Left colon (tissue), 2 donors: ENCODE measurements around the gene PKLR. TPM values are rescaled to one million over a fixed set of nuclear protein-coding genes. Genes with fewer than 3 reads are reported as not detected.
A peak's percentile ranks its signal among the peaks of the same experiment; 100 is the strongest.
"Not testable (repeated sequence)": the region's sequence is repeated elsewhere in the genome, so short reads cannot be mapped to it uniquely, and the experiment has no call there.

Experiments
- ATAC-seq: fragments of 200-7000 bp; cut with Tn5 transposase; one replicate; pipeline ENCODE4 v1.9.1; 2020; ENCODE audit warnings: mild to moderate bottlenecking, moderate library complexity
- DNase-seq, 2 donors: peaks; one replicate each; pipeline ENCODE4 v3.0.0-alpha.2; 2020
- intact Hi-C, 2 donors: fragments of 100-400 bp; cut with DNase I in 1 of 2; cut with micrococcal nuclease in 1 of 2; formaldehyde crosslinking; loops; one replicate each; pipeline versions ENCODE4 v1.11.2 to v1.14.0; 2022; cut with DNase I, micrococcal nuclease
- long read RNA-seq: library from polyadenylated mRNA; unstranded; transcript quantifications from one replicate; pipeline ENCODE4 v2.0.0, GENCODE V29; 2021
- total RNA-seq, 2 donors: library from RNA; stranded (reverse); fragmentation: NEBNext Ultra II Directional; extraction: Animal tissue kit (Norgen Biotek cat#: 25700); gene quantifications; one replicate each; pipeline ENCODE4 v1.2.1, GENCODE V29; 2021
- donor health status: DM: no; HTN: no; CAD: no.
- donor health status: DM: yes; HTN: yes; CAD: no.

Gene PKLR
- 1 to 10 TPM; 1.0 to 1.9 TPM for total RNA-seq
- long read RNA-seq, partial matches to known transcripts, result 0 of 2 reads
- long read RNA-seq, other reads (novel, unspliced or antisense), result 0 of 2 reads

DNA sequence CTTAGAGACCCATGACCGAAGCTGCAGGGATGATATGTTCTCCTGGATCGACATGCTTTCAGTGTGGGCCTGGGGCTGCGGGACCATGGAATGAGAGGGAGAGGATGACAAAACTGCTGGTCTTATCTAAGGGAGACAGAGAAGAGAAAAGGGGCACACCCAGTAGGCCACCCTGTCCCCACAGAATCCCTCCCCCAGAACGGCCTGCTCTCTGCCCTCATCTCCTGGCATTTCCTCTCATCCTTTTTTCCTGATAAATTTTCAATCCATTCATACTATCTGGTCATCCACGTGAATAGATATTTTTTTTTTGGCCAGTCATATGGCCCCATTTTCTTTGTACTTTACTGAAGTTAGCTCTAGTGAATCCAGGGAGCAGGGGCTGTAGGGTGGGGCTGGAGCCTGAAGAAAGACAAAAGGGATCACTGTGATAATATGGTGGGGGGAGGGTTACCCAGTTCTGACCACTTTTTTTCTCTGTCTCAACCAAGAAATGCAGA is at the start of gene PKLR:
PKLR (minus strand) TSS at position 97 of the 500 bp plus-strand sequence; CDS start at position 54, 43 bp downstream.
- no peak for ATAC-seq
- intact Hi-C loops, result no loop called here
- DNase-seq, result no peak

DNA sequence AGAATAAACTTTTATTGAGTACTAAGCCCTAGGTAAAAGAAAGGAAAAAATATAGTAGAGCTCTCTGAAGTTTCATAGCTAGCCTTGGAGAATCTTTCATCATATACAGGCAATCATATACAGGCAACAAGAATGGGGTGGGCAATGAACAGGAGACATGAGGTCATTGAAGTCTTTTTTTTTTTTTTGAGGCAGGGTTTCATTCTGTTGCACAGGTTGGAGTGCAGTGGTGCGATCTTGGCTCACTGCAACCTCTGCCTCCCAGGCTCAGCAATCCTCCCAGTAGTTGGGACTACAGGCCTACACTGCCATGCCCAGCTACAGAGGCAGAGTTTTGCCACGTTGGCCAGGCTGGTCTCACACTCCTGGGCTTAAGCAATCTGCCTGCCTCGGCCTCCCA is 41.6 kb upstream of the PKLR start:
- DNase-seq (no peak), ATAC-seq (no peak)
- intact Hi-C loops, result no loop called here

DNA sequence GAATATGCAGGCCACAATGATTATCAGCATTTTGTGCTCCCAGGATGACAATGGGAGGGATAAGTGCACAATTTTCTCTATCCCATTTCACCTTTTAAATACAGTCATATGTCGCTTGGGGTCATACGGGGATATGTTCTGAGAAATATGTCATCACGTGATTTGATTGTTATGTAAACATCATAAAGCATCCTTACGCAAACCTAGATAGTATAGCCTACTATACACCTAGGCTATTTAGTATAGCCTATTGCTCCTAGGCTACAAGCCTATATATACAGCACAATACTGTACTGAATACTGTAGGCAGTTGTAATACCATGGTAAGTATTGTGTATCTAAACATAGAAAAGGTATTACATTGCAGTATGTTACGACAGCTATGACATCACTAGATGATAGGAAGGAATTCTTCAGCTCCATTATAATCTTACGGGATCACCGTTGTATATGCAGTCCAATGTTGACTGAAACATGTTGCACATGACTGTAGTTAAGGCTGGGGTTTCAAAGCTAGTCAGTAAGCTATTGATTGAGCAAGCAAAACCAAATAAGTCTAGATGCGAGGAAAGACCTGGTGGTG is 38.4 kb upstream of the PKLR start:
- ATAC-seq (peak; percentile 78), DNase-seq (no peak)
- intact Hi-C loops, result loop anchor here in 1 of 2 donors (10.0 kb wide), 1 partner anchor 225 kb away; the partner anchor contains the start of gene ASH1L

DNA sequence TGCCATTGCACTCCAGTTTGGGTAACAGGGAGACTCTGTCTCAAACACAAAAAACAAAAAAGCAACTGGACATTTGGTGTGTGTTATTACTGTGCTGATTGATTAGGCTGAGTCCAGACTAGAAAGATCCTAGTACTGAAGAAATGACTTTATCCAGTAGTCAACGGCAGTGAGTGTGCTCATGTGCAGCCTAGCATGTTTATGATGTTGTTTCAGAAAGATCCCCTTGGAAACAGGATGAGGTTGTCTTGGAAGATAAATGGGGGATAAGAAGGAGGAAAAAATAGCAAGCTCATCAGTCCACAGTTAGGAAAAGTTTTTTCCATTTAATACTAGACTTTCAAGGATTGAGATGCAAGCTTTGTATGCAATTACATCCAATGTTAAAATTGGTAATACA is 33.7 kb upstream of the PKLR start:
- DNase-seq, result no peak
- no peak for ATAC-seq
- intact Hi-C loops, result loop anchor here in 1 of 2 donors (10.0 kb wide), 1 partner anchor 230 kb away; the partner anchor contains the start of gene ASH1L

DNA sequence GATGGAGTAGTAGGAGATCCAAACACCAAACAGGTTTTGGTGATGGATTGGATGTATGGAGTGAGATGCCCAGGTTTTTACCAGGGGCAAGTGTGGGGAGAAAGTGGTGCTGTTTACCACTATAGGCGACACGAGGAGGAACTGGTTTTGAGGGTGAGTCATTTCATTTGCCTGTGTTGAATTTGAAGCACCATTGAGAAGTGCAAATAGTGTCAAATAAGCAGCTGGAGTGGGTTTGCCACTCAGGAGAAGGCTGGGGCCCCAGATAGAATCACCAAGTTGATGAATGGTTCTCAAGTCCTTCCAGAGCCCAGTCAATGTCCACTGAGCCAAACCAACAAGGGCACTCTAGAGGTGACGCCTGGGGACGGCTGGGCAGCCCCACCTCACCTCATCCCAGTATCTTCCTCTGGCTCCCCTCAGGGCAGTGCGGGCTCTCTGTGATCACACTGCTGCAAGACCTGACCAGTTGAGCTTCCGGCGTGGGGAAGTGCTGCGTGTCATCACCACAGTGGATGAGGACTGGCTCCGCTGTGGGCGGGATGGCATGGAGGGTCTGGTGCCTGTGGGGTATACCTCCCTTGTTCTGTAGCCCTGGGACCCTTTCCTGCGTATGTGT is 28.9 kb upstream of the PKLR start:
- no peak for ATAC-seq
- no peak for DNase-seq
- intact Hi-C loops, result loop anchor here (10.0 kb wide), 2 partner anchors 65 to 235 kb away; partner anchors contain the start of genes ASH1L (in 1 of the 2) and SCAMP3 (in 1 of the 2)

DNA sequence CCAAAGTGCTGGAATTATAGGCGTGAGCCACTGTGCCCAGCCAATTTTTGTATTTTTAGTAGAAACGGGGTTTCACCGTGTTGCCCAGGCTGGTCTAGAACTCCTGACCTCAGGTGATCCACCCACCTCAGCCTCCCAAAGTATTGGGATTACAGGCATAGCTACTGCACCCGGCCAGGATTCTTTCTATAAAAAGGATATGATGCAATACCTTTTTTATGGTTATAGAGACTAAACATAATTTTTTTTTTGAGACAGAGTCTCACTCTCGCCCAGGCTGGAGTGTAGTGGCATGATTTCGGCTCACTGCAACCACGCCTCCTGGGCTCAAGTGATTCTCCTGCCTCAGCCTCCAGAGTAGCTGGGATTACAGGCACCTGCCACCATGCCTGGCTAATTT is 27.6 kb upstream of the PKLR start:
- not testable (repeated sequence) for DNase-seq, ATAC-seq
- intact Hi-C loops, result loop anchor here in 1 of 2 donors (10.0 kb wide), 1 partner anchor 64 kb away; the partner anchor contains the start of gene SCAMP3

DNA sequence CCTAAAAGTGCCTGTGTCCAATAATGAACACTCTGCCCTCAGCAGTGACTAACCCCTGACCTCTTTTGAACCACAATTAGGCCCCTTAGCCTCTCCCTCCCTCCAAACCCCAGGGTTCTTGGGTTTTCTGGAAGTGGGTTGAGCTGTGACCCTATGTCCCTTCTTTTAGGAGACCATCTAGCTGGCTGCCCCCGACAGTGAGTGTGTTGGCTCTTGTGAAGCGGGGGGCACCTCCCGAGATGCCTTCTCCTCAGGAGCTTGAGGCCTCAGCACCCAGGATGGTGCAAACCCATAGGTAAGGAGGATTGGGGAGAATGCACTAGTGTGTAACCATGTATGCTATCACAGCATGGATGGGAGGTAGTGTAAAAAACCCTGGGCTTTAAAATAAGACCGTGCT is 26.7 kb upstream of the PKLR start:
- intact Hi-C loops, result loop anchor here in 1 of 2 donors (10.0 kb wide), 1 partner anchor 63 kb away; the partner anchor contains the start of gene SCAMP3
- ATAC-seq, result no peak

DNA sequence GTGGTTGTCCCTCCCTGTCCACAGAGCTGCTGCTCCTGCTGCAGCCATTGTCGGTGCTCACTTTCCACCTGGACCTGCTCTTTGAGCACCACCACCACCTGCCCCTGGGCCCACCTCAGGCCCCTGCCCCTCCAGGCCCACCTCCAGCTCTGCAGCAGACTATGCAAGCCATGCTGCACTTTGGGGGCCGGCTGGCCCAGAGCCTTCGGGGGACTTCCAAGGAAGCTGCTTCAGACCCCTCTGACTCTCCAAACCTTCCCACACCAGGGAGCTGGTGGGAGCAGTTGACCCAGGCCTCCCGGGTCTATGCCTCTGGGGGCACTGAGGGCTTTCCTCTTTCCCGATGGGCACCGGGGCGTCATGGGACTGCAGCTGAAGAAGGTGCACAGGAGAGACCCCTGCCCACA is 25.4 kb upstream of the PKLR start:
- DNase-seq, result no peak
- no peak for ATAC-seq
- intact Hi-C loops, result loop anchor here in 1 of 2 donors (10.0 kb wide), 1 partner anchor 62 kb away; the partner anchor contains the start of gene SCAMP3

More for the DNA sequence above, 26.7 kb upstream of the PKLR start:
- no peak for DNase-seq

DNA sequence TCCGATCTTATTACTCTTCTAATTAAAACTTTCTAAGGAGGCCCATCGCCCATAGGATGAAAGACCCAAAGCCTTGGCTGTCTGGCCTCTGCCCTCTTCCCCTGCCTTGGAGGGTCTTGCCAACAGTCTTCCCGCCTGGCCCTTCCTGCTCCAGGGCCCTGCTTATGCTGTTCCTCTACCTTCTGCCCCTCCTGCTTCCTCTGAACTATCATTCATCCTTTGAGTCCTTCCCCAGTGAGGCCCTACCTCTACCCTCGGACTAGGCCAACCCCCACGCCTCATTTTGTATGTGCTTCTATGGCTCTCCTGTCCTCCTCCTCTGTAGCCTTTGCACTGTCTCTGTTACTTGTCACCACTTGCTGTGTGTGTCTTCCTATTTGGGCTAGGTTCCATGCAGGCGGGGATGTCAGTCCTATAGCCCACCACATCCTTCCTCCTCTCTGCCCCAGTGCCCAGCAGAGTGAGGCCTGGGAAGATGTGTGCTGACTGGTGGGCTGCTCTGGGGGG is 24.8 kb upstream of the PKLR start:
- intact Hi-C loops, result loop anchor here in 1 of 2 donors (10.0 kb wide), 1 partner anchor 61 kb away; the partner anchor contains the start of gene SCAMP3
- DNase-seq, result no peak
- ATAC-seq, result no peak

DNA sequence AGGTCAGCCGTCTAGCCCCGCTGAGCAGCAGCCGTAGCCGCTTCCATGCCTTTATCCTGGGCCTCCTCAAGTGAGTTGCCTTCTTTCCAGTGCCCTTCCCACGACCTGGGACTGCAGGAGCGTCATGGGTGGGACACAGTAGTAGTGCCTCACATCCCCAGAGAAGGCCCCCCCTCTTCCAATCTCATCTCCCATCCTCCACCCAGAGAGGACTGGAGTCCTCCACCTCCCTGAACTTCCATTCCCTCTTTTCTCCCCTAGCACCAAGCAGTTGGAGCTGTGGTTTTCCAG is 24.3 kb upstream of the PKLR start:
- DNase-seq, result no peak
- intact Hi-C loops, result loop anchor here in 1 of 2 donors (10.0 kb wide), 1 partner anchor 61 kb away; the partner anchor contains the start of gene SCAMP3

DNA sequence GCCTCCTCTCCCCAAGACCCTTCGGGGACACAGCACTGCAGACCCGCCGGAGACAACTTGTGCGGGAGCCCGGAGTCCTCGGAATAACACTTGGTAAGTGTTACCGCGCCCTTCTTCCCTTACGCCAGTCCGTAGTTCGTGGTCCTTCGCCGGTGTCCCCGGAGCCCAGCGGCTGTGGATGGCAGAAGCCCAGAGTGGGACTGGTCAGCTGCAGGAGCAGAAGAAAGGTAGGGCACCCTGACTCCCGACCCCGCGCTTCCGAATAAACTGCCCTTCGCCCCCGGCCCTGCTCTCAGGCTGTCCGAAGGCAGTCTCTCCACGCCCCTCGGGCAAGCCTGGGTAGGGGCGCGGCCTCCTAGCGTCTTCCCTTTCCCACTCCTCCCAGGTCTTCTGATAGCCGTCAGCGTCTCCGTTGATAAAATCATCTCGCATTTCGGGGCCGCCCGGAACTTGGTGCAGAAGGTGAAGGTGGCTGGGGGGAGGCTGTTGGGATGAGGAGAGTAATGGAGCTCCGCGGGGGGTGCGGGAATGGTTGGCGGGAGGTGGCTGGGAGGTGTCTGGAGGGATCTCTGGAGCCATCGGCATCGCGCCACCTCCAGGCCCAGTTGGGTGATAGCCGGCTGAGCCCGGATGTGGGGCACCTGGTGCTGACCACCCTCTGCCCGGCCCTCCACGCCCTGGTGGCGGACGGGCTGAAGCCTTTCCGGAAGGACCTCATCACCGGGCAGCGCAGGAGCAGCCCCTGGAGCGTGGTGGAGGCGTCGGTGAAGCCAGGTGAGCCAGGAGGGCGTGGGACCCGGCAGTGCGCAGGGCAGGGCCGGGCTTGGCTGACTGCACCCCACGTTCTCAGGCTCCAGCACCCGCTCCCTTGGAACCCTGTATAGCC is 23.7 kb upstream of the PKLR start:
- peak; percentile 76 to 82 for DNase-seq
- intact Hi-C loops, result loop anchor here in 1 of 2 donors (10.0 kb wide), 1 partner anchor 60 kb away; the partner anchor contains the start of gene SCAMP3
- peak; percentile 29 for ATAC-seq

More for the DNA sequence above, 24.3 kb upstream of the PKLR start:
- ATAC-seq, result no peak

DNA sequence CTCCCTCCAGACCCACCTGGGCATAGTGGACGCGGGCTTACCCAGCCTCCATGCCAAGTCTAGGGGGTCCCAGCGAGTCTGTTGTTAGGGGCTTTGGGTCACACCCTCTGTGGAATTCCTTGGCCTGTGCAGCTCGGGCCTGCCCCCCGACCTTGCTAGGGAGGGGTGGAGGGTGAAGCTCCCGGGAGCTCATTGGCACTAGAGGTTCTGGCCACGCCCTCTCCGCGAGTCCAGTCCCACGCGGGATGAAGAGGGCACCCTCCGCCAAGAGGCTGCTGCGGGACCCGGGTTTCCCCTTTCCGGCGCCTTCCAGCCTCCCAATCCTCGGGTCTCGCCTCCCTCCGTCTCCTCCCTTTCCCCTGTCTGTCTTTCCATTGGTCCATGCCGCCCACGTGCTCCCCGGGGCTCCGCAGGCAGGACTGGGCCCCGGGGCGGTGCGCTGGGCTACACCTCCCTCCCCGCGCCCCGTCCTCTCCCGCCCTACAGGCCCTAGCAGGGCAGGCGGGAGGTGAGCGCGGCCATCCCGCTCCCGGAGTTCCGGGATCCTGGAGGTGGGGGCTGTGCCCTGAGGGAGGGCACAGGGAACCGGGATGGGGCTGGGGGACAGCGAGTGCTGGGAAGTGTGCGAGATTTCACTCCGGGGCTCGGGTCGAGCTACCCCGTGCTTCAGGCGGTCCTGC is 22.9 kb upstream of the PKLR start:
- intact Hi-C loops, result loop anchor here in 1 of 2 donors (10.0 kb wide), 1 partner anchor 59 kb away; the partner anchor contains the start of gene SCAMP3
- ATAC-seq (peak; percentile 73), DNase-seq (peak; percentile 94 to 98)

DNA sequence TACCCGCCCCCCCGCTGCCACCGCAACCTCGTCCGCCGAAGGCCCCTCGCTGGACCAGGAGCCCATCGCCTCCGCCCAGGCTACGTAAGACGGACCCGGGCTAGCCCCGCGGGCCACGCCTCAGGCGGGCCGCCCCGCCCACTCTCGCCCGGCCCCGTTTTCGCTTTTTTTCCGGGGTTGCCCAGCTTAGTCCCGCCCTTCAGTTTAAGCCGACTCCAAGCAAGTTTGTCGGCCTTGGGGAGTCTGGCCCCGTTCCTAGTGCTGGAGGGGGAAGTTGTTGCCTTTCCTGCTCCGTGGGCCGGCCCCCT is 22.4 kb upstream of the PKLR start:
- intact Hi-C loops, result loop anchor here (1.0 to 10.0 kb wide), 2 partner anchors 59 to 68 kb away; partner anchors contain the start of genes ENTREP3 (in 1 of the 2) and SCAMP3 (in 1 of the 2)
- DNase-seq (peak; percentile 92), ATAC-seq (peak; percentile 62)

DNA sequence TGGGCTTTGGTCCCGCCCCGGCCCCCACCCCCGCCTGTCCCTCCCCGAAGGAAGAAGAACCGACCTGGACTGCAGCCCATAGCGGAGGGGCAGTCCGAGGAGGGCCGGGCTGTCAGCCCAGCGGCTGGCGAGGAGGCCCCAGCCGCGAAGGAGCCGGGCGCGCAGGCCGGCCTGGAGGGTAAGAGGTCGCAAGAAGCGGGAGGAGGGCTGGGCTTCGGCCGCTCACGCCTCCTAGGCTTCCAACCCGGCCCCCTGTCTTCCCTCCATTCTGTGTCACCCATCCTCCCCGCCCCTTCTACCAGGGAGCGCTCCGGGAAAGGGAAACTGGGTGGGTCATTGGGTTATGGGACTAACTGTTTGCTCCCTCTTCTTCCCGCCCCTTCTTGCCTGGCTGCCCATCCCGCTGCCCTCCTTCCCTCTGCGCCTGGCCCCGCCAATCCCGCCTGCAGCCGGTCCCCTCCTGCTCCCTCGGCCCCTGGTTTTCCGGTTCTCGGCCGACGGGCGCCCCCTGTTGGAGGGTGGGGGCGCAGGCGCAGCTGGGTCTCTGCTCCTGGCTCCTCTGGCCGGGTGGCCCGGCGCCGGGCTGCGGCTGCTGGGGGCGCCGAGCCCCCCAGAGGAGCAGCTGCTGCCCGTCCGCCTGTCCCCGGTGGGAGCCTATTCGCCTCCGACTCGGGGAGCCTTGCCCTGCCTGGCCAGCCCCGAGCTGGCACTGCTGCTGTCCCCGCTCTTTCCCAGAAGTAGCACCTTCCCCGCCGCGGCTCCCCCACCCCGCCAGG is 21.9 kb upstream of the PKLR start:
- intact Hi-C loops, result loop anchor here (1.0 to 10.0 kb wide), 2 partner anchors 58 to 68 kb away; partner anchors contain the start of genes ENTREP3 (in 1 of the 2) and SCAMP3 (in 1 of the 2)
- DNase-seq, result peak; percentile 89 to 95

DNA sequence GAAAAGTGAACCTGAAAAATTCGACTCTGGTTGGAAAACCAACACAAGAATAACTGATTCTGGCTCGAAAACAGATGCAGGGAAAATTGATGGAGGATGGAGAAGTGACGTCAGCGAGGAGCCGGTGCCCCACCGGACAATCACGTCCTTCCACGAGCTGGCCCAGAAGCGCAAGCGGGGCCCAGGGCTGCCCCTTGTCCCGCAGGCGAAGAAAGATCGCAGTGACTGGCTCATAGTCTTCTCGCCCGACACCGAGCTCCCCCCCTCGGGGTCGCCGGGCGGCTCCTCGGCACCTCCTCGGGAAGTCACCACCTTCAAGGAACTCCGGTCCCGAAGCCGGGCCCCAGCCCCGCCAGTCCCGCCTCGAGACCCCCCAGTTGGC is 21.3 kb upstream of the PKLR start:
- DNase-seq (peak; percentile 46 to 56), ATAC-seq (no peak)
- intact Hi-C loops, result loop anchor here in 1 of 2 donors (10.0 kb wide), 1 partner anchor 58 kb away; the partner anchor contains the start of gene SCAMP3

More for the DNA sequence above, 21.9 kb upstream of the PKLR start:
- ATAC-seq, result peak; percentile 40

DNA sequence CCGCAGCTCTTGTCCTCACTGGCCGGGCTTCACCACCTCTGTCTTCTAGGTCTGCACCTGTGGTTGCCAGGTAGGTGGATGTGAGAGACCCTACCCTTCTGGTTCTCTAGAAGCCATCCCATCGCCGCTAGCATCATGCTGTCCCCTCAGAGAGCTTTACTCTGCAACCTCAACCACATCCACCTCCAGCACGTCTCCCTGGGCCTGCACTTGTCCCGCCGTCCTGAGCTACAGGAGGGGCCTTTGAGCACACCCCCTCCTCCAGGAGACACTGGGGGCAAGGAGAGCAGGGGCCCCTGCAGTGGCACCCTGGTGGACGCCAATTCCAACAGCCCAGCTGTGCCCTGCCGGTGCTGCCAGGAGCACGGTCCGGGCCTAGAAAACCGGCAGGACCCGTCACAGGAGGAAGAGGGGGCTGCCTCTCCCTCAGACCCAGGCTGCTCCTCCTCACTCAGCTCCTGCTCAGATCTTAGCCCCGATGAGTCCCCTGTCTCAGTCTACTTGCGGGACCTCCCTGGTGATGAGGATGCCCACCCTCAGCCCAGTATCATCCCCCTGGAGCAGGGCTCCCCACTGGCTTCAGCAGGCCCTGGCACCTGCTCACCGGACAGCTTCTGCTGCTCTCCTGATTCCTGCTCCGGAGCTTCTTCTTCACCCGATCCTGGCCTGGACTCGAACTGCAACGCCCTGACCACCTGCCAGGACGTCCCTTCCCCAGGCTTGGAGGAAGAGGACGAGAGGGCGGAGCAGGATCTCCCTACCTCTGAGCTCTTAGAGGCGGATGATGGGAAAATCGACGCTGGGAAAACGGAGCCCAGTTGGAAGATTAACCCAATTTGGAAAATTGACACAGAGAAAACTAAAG is 20.6 kb upstream of the PKLR start:
- DNase-seq (peak in 1 of 2 donors; percentile 31), ATAC-seq (no peak)
- intact Hi-C loops, result loop anchor here in 1 of 2 donors (10.0 kb wide), 1 partner anchor 57 kb away; the partner anchor contains the start of gene SCAMP3
